ENCODE results near the gene ANKH. TPM values are rescaled to one million over a fixed set of nuclear protein-coding genes. Genes with fewer than 3 reads are reported as not detected.

Gene ANKH
- polyA plus RNA-seq, 3 donors, result 2.4 to 6.3 (median 3.1) TPM

DNA sequence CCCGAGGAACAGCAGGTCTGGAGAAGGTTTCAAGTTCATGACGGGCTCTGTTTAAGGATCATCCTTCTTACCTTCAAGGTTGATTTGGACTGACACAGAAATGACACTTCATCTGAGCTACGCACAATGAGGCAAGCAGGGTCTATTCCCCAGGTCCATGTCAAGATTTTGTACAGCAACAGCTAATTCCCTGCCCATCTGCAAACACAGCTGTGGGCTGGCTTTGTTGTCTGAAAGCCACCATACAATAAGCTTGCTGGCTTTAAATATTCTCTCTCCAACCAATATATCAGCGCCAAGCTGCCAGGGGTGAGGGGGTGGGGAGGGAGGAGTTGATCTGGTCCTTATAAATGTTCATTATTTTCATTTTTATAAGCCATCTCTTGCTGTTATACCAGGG lies 115.1 kb downstream of the ANKH start:
- peaks cover 1 to 3% (median 3%) of the 10 kb centered on the region in 3 donors for H3K27me3 Mint-ChIP-seq (ENCODE audit: low read depth in 3 of 3)
- H3K9me3 Mint-ChIP-seq, result peaks cover 0 to 1% (median 0%) of the 10 kb centered on the region in 7 donors
- Histone ChIP-seq H3K79me2 (ENCODE audit: insufficient read depth, low read length) (no peaks in the 10 kb centered on the region), H3K36me3 (replicated peaks in 1 of 2; ENCODE audit: control insufficient read depth in 1 of 2, insufficient read depth in 2 of 2, low read length in 2 of 2) (no peaks in the 10 kb centered on the region), H3K9me3 (replicated peaks in 1 of 2; ENCODE audit: control insufficient read depth in 1 of 2, insufficient read depth in 1 of 2, low read length in 2 of 2) (no peaks in the 10 kb centered on the region), H3K4me3 (replicated peaks in 1 of 3; ENCODE audit: low read depth in 2 of 3, low read length in 3 of 3) (no peak overlapping the region), H3K27me3 (ENCODE audit: control insufficient read depth in 2 of 2, insufficient read depth in 2 of 2, low read length in 2 of 2) (no peaks in the 10 kb centered on the region), H3K9ac (ENCODE audit: insufficient read depth, low read length, poor library complexity, severe bottlenecking) (no peak overlapping the region), H3K4me2 (replicated peaks; ENCODE audit: extremely low read depth, low read length, poor library complexity, severe bottlenecking) (no peak overlapping the region), H3K27ac (ENCODE audit: low read depth in 1 of 2, low read length in 2 of 2) (no peak overlapping the region), H3K4me1 (ENCODE audit: control insufficient read depth in 1 of 2, insufficient read depth in 2 of 2, low read length in 2 of 2) (peaks cover 18 to 20% of the 10 kb centered on the region in 2 donors), H4K20me1 (ENCODE audit: insufficient read depth, low read length) (no peaks in the 10 kb centered on the region), H2AFZ (ENCODE audit: insufficient read depth, low read depth, low read length, poor library complexity, severe bottlenecking) (no peak overlapping the region)
- H3K4me3 Mint-ChIP-seq, result no peak overlapping the region
- H3K4me1 Mint-ChIP-seq, result peaks cover 19% of the 10 kb centered on the region
- intact Hi-C loops (cut with micrococcal nuclease), result no loop called here
- WGBS (ENCODE audit: insufficient coverage), result 100% methylated on average over 1 of the region's 4 CpGs
- TF ChIP-seq, protein P1, sequence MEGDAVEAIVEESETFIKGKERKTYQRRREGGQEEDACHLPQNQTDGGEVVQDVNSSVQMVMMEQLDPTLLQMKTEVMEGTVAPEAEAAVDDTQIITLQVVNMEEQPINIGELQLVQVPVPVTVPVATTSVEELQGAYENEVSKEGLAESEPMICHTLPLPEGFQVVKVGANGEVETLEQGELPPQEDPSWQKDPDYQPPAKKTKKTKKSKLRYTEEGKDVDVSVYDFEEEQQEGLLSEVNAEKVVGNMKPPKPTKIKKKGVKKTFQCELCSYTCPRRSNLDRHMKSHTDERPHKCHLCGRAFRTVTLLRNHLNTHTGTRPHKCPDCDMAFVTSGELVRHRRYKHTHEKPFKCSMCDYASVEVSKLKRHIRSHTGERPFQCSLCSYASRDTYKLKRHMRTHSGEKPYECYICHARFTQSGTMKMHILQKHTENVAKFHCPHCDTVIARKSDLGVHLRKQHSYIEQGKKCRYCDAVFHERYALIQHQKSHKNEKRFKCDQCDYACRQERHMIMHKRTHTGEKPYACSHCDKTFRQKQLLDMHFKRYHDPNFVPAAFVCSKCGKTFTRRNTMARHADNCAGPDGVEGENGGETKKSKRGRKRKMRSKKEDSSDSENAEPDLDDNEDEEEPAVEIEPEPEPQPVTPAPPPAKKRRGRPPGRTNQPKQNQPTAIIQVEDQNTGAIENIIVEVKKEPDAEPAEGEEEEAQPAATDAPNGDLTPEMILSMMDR (IDR thresholded peaks at IDR 0.05), result no peak
- peak overlapping the region in 2 of 7 donors; percentile 58 to 62 for H3K27ac Mint-ChIP-seq
- DNase-seq, result no peak
- H3K36me3 Mint-ChIP-seq, result peaks cover 5 to 7% of the 10 kb centered on the region in 2 donors

DNA sequence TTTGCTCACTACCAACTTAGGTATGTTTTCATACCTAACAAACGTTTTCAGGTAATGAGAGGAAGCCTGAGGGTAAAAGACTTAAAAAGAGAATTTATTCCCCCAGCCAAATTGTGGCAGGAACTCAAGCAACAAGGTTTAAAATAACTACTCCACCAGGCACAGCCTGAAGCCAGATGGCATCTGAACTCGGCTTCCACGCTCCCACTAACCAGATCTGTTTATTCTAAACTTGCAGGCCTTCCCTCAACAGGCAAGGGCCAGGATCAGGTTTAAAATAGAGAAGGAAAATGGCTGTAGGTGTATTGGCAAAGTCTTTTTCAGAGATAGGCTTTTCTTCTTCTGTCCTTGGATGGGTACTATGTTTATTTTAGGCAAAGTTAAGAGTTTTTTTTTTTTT lies 117.6 kb downstream of the ANKH start:
- Mint-ChIP-seq H3K36me3 (peaks cover 10 to 14% of the 10 kb centered on the region in 2 donors), H3K4me3 (no peak overlapping the region), H3K27ac (no peak overlapping the region), H3K9me3 (peaks cover 0 to 1% (median 0%) of the 10 kb centered on the region in 7 donors), H3K4me1 (peaks cover 17% of the 10 kb centered on the region), H3K27me3 (ENCODE audit: low read depth in 3 of 3) (peaks cover 0 to 3% (median 3%) of the 10 kb centered on the region in 3 donors)
- Histone ChIP-seq H3K4me3 (replicated peaks in 1 of 3; ENCODE audit: low read depth in 2 of 3, low read length in 3 of 3) (no peak overlapping the region), H4K20me1 (ENCODE audit: insufficient read depth, low read length) (no peaks in the 10 kb centered on the region), H2AFZ (ENCODE audit: insufficient read depth, low read depth, low read length, poor library complexity, severe bottlenecking) (no peak overlapping the region), H3K27me3 (ENCODE audit: control insufficient read depth in 2 of 2, insufficient read depth in 2 of 2, low read length in 2 of 2) (no peaks in the 10 kb centered on the region), H3K27ac (ENCODE audit: low read depth in 1 of 2, low read length in 2 of 2) (no peak overlapping the region), H3K79me2 (ENCODE audit: insufficient read depth, low read length) (no peaks in the 10 kb centered on the region), H3K9ac (ENCODE audit: insufficient read depth, low read length, poor library complexity, severe bottlenecking) (no peak overlapping the region), H3K36me3 (replicated peaks in 1 of 2; ENCODE audit: control insufficient read depth in 1 of 2, insufficient read depth in 2 of 2, low read length in 2 of 2) (no peaks in the 10 kb centered on the region), H3K4me2 (replicated peaks; ENCODE audit: extremely low read depth, low read length, poor library complexity, severe bottlenecking) (no peak overlapping the region), H3K9me3 (replicated peaks in 1 of 2; ENCODE audit: control insufficient read depth in 1 of 2, insufficient read depth in 1 of 2, low read length in 2 of 2) (no peaks in the 10 kb centered on the region), H3K4me1 (ENCODE audit: control insufficient read depth in 1 of 2, insufficient read depth in 2 of 2, low read length in 2 of 2) (peaks cover 17% of the 10 kb centered on the region in 2 donors)
- intact Hi-C loops (cut with micrococcal nuclease), result no loop called here
- DNase-seq, result no peak
- TF ChIP-seq, protein P1 (IDR thresholded peaks at IDR 0.05), result no peak
- no CpG with 5 or more reads among the region's 3 CpGs for WGBS (ENCODE audit: insufficient coverage)
